Right hindlimb (tissue), 1 donor: ENCODE measurements around the gene HS6ST3.
"Not testable (repeated sequence)": the region's sequence is repeated elsewhere in the genome, so short reads cannot be mapped to it uniquely, and the experiment has no call there.

Experiments
- DNase-seq: peaks from one replicate; pipeline ENCODE4 v3.0.0-alpha.2; 2018

HS6ST3 gene

GRCh38 chr13:96460609-96461008 is 370.7 kb downstream of the HS6ST3 start:
- DNase-seq = no peak

GRCh38 chr13:96473526-96474180 is 383.7 kb downstream of the HS6ST3 start:
- DNase-seq = no peak

GRCh38 chr13:96474181-96474557 is 384.3 kb downstream of the HS6ST3 start:
- no peak for DNase-seq

GRCh38 chr13:96475103-96475502 is 385.2 kb downstream of the HS6ST3 start:
- no peak for DNase-seq

- DNase-seq = no peak
Measured at GRCh38 chr13:96481482-96481881, 391.6 kb downstream of the HS6ST3 start.

- no peak for DNase-seq
Measured at GRCh38 chr13:96490496-96490989, 400.6 kb downstream of the HS6ST3 start.

- DNase-seq = no peak
Measured at GRCh38 chr13:96491103-96491502, 401.2 kb downstream of the HS6ST3 start.

- DNase-seq = no peak
Measured at GRCh38 chr13:96492766-96493165, 402.9 kb downstream of the HS6ST3 start.

- no peak for DNase-seq
Measured at GRCh38 chr13:96499656-96500055, 409.7 kb downstream of the HS6ST3 start.

- DNase-seq = no peak
Measured at GRCh38 chr13:96500953-96501352, 411.0 kb downstream of the HS6ST3 start.

GRCh38 chr13:96503481-96503880 is 413.6 kb downstream of the HS6ST3 start:
- no peak for DNase-seq

- DNase-seq = no peak
Measured at GRCh38 chr13:96511587-96511986, 421.7 kb downstream of the HS6ST3 start.

- no peak for DNase-seq
Measured at GRCh38 chr13:96519380-96519779, 429.5 kb downstream of the HS6ST3 start.

- not testable (repeated sequence) for DNase-seq
Measured at GRCh38 chr13:96524398-96525020, 434.6 kb downstream of the HS6ST3 start.

GRCh38 chr13:96525715-96526114 is 435.8 kb downstream of the HS6ST3 start:
- DNase-seq = no peak

- DNase-seq = no peak
Measured at GRCh38 chr13:96527497-96527896, 437.6 kb downstream of the HS6ST3 start.

GRCh38 chr13:96532804-96533203 is 442.9 kb downstream of the HS6ST3 start:
- DNase-seq = no peak

- DNase-seq = no peak
Measured at GRCh38 chr13:96533408-96533807, 443.5 kb downstream of the HS6ST3 start.

- DNase-seq = no peak
Measured at GRCh38 chr13:96539791-96540190, 449.9 kb downstream of the HS6ST3 start.

- DNase-seq = no peak
Measured at GRCh38 chr13:96540670-96541069, 450.8 kb downstream of the HS6ST3 start.

GRCh38 chr13:96542986-96543385 is 453.1 kb downstream of the HS6ST3 start:
- no peak for DNase-seq

- DNase-seq = no peak
Measured at GRCh38 chr13:96544957-96545356, 455.1 kb downstream of the HS6ST3 start.

- DNase-seq = no peak
Measured at GRCh38 chr13:96546463-96546862, 456.6 kb downstream of the HS6ST3 start.

GRCh38 chr13:96551546-96551945 is 461.6 kb downstream of the HS6ST3 start:
- DNase-seq = peak; percentile 27

GRCh38 chr13:96552559-96552958 is 462.7 kb downstream of the HS6ST3 start:
- no peak for DNase-seq
